H1 (cell line): ENCODE results near the gene KCNC1. TPM values are rescaled to one million over a fixed set of nuclear protein-coding genes. Genes with fewer than 3 reads are reported as not detected.

Experiments used
- CTCF ChIA-PET: fragments of 300-600 bp; sonication (Branson Sonifier 250); formaldehyde crosslinking; loops from one replicate; lab custom pipeline; 2021; ENCODE audit not compliant: partially characterized antibody; lab: Charles Lee
- POLR2A ChIA-PET: fragments of 300-600 bp; sonication (Branson Sonifier 250); formaldehyde crosslinking; loops from one replicate; lab custom pipeline; 2021; ENCODE audit warnings: inconsistent platforms; ENCODE audit not compliant: partially characterized antibody; lab: Charles Lee
- DNase-seq, 2 experiments: peaks; one replicate each; pipeline versions ENCODE4 v3.0.0 to v3.0.0-alpha.2; 2010 to 2022; ENCODE audit warnings: low spot score in 2 of 2, low read depth in 1 of 2, mixed read lengths in 1 of 2
- FAIRE-seq: peaks from 2 replicates; lab custom pipeline; 2011; peaks lifted over from hg19 to GRCh38; lab: Jason Lieb, UNC
- H2AFZ ChIP-seq: 2 replicates; pipeline ENCODE4 v1.8.1; 2012; ENCODE audit warnings: low read length, inconsistent platforms
- H2AK5ac ChIP-seq: 2 replicates; pipeline ENCODE4 v1.6.1; 2013; ENCODE audit warnings: low read depth, low read length
- H2BK120ac ChIP-seq: replicated peaks from 2 replicates; pipeline ENCODE3; 2013; ENCODE audit warnings: low read depth, low read length, inconsistent platforms
- H2BK12ac ChIP-seq: 2 replicates; pipeline ENCODE4 v1.6.1; 2013; ENCODE audit warnings: low read depth, low read length
- H2BK15ac ChIP-seq: 2 replicates; pipeline ENCODE4 v1.6.1; 2013; ENCODE audit warnings: low read length
- H2BK20ac ChIP-seq: 2 replicates; pipeline ENCODE4 v1.6.1; 2013; ENCODE audit warnings: low read length
- H2BK5ac ChIP-seq: 2 replicates; pipeline ENCODE4 v1.6.1; 2013; ENCODE audit warnings: low read depth, low read length
- H3K14ac ChIP-seq: 2 replicates; pipeline ENCODE4 v1.6.1; 2013; ENCODE audit warnings: inconsistent platforms; ENCODE audit not compliant: insufficient read length
- H3K18ac ChIP-seq: 2 replicates; pipeline ENCODE4 v1.6.1; 2013; ENCODE audit warnings: low read length; ENCODE audit errors: extremely low read depth
- H3K23ac ChIP-seq: 2 replicates; pipeline ENCODE4 v1.6.1; 2013; ENCODE audit warnings: inconsistent platforms; ENCODE audit not compliant: insufficient read length
- H3K23me2 ChIP-seq: 2 replicates; pipeline ENCODE4 v1.6.1; 2013; ENCODE audit warnings: low read depth, low read length
- H3K27ac ChIP-seq: 2 replicates; pipeline ENCODE4 v1.6.1; 2011; ENCODE audit warnings: low read depth, low read length, inconsistent platforms
- H3K27me3 ChIP-seq, 4 experiments: replicated peaks in 1 of 4; 1 replicate in 1 of 4; 2 replicates in 3 of 4; pipeline versions ENCODE4 v1.6.1 to v1.8.1; 2011 to 2013; ENCODE audit warnings: low read length in 3 of 4, mild to moderate bottlenecking in 3 of 4, inconsistent platforms in 2 of 4, mixed read lengths in 2 of 4, moderate library complexity in 1 of 4; ENCODE audit not compliant: control insufficient read depth in 3 of 4, insufficient read depth in 3 of 4; ENCODE audit errors: extremely low read depth in 1 of 4
- H3K36me3 ChIP-seq, 4 experiments: 2 replicates each; pipeline versions ENCODE4 v1.6.1 to v1.8.1; 2011 to 2013; ENCODE audit warnings: mild to moderate bottlenecking in 4 of 4, low read length in 3 of 4, moderate library complexity in 2 of 4, control low read depth in 1 of 4, inconsistent platforms in 1 of 4; ENCODE audit not compliant: insufficient read depth in 4 of 4, control insufficient read depth in 2 of 4
- H3K4ac ChIP-seq: replicated peaks from 2 replicates; pipeline ENCODE3; 2013; ENCODE audit warnings: low read length, low read depth, mixed read lengths, inconsistent platforms; ENCODE audit not compliant: insufficient read length
- H3K4me1 ChIP-seq, 4 experiments: replicated peaks in 1 of 4; 1 replicate in 1 of 4; 2 replicates in 3 of 4; pipeline versions ENCODE4 v1.6.1 to v1.8.1; 2011 to 2013; ENCODE audit warnings: low read length in 3 of 4, inconsistent platforms in 2 of 4, mixed read lengths in 1 of 4; ENCODE audit not compliant: insufficient read depth in 4 of 4, control insufficient read depth in 3 of 4
- H3K4me2 ChIP-seq, 2 experiments: 2 replicates each; pipeline versions ENCODE4 v1.6.1 to v1.8.1; 2011 to 2013; ENCODE audit warnings: low read depth in 2 of 2, low read length in 2 of 2, control low read depth in 1 of 2, inconsistent platforms in 1 of 2, mild to moderate bottlenecking in 1 of 2; ENCODE audit not compliant: insufficient read depth in 1 of 2
- H3K4me3 ChIP-seq, 4 experiments: fragments of 200-600, 300-600 bp in 1 of 4; sonication (generic), shearing (Covaris generic), sonication (Bioruptor Twin) in 1 of 4; 2 replicates each; pipeline versions ENCODE4 v1.5.1 to v1.8.1; 2011 to 2016; ENCODE audit warnings: low read length in 4 of 4, low read depth in 3 of 4, control low read depth in 2 of 4, inconsistent platforms in 2 of 4, mild to moderate bottlenecking in 2 of 4, mixed read lengths in 1 of 4, moderate library complexity in 1 of 4; ENCODE audit not compliant: insufficient read depth in 2 of 4; ENCODE audit errors: extremely low read depth in 1 of 4
- H3K56ac ChIP-seq: replicated peaks from 2 replicates; pipeline ENCODE3; 2013; ENCODE audit warnings: low read depth, mild to moderate bottlenecking, mixed read lengths, low read length, inconsistent platforms; ENCODE audit not compliant: insufficient read length
- H3K79me1 ChIP-seq: 2 replicates; pipeline ENCODE4 v1.6.1; 2013; ENCODE audit warnings: low read depth, low read length, control low read depth
- H3K79me2 ChIP-seq, 2 experiments: 2 replicates each; pipeline versions ENCODE4 v1.6.1 to v1.8.1; 2012 to 2013; ENCODE audit warnings: low read length in 2 of 2, mild to moderate bottlenecking in 2 of 2, inconsistent platforms in 1 of 2; ENCODE audit not compliant: insufficient read depth in 2 of 2, control insufficient read depth in 1 of 2
- H3K9ac ChIP-seq, 4 experiments: replicated peaks in 1 of 4; 1 replicate in 1 of 4; 2 replicates in 3 of 4; pipeline versions ENCODE4 v1.6.1 to v1.8.1; 2011 to 2013; ENCODE audit warnings: low read depth in 3 of 4, low read length in 3 of 4, control low read depth in 2 of 4, mild to moderate bottlenecking in 2 of 4, moderate library complexity in 2 of 4, inconsistent platforms in 1 of 4; ENCODE audit errors: extremely low read depth in 1 of 4
- H3K9me3 ChIP-seq, 2 experiments: 2 replicates each; pipeline versions ENCODE4 v1.6.1 to v1.8.1; 2012 to 2013; ENCODE audit warnings: mild to moderate bottlenecking in 2 of 2, moderate library complexity in 2 of 2, control low read depth in 1 of 2, inconsistent platforms in 1 of 2, low read depth in 1 of 2, low read length in 1 of 2, mixed read lengths in 1 of 2; ENCODE audit not compliant: insufficient read depth in 2 of 2
- H4K20me1 ChIP-seq, 2 experiments: replicated peaks in 1 of 2; 2 replicates each; pipeline versions ENCODE3 to v1.8.1; 2011 to 2013; ENCODE audit warnings: inconsistent platforms in 2 of 2, low read length in 2 of 2, mild to moderate bottlenecking in 1 of 2; ENCODE audit not compliant: insufficient read depth in 2 of 2, control insufficient read depth in 1 of 2
- H4K5ac ChIP-seq: 2 replicates; pipeline ENCODE4 v1.6.1; 2013; ENCODE audit warnings: low read length, low read depth, mixed read lengths, inconsistent platforms; ENCODE audit not compliant: insufficient read length
- H4K8ac ChIP-seq: 2 replicates; pipeline ENCODE4 v1.8.0; 2013; ENCODE audit warnings: mild to moderate bottlenecking, moderate library complexity, low read length, inconsistent platforms; ENCODE audit not compliant: insufficient read depth; ENCODE audit errors: extremely low read depth
- H4K91ac ChIP-seq: replicated peaks from 2 replicates; pipeline ENCODE3; 2013; ENCODE audit warnings: low read length, mixed read lengths, inconsistent platforms; ENCODE audit not compliant: insufficient read length
- CBX5 ChIP-seq: fragments of 300-800, 300-1000 bp; sonication (generic); IDR thresholded peaks from 2 replicates; pipeline ENCODE4 v1.7.1; 2016; ENCODE audit warnings: antibody characterized with exemption, low read length, low read depth
- EZH2 ChIP-seq: fragments of 200-600 bp; sonication (generic); IDR thresholded peaks from 2 replicates; pipeline ENCODE4 v1.7.1; 2012; ENCODE audit warnings: low read depth, mild to moderate bottlenecking, moderate library complexity, low read length, inconsistent platforms; ENCODE audit not compliant: severe bottlenecking
- FOSL1 ChIP-seq: IDR thresholded peaks from 2 replicates; pipeline ENCODE4 v1.6.1; 2011; ENCODE audit warnings: mild to moderate bottlenecking, low read depth, low read length, moderate library complexity; ENCODE audit not compliant: insufficient read depth
- POLR2AphosphoS5 ChIP-seq: IDR thresholded peaks from 2 replicates; pipeline ENCODE4 v1.6.1; 2011; ENCODE audit warnings: low read depth, low read length
- RNF2 ChIP-seq: fragments of 200-900, 300-1000 bp; sonication (generic); IDR thresholded peaks from 2 replicates; pipeline ENCODE4 v1.7.1; 2016; ENCODE audit warnings: borderline replicate concordance, low read depth, mild to moderate bottlenecking, antibody characterized with exemption, low read length; ENCODE audit not compliant: poor library complexity, severe bottlenecking; ENCODE audit errors: missing control alignments
- SIRT6 ChIP-seq: IDR thresholded peaks from one replicate; pipeline ENCODE4 v1.7.1; 2012; ENCODE audit warnings: low read length, inconsistent platforms
- SIX5 ChIP-seq: IDR thresholded peaks from 2 replicates; pipeline ENCODE4 v1.6.1; 2011; ENCODE audit warnings: mild to moderate bottlenecking, low read depth, low read length
- WGBS, 2 experiments: shearing (Covaris generic) in 1 of 2; methylation state at CpG; one replicate each; pipeline versions ENCODE4 v1.1.6 to v1.1.7; 2013 to 2015; ENCODE audit warnings: low lambda C conversion rate in 2 of 2, mixed read lengths in 2 of 2, inconsistent platforms in 1 of 2, low coverage in 1 of 2, missing lambda C conversion rate in 1 of 2; ENCODE audit not compliant: insufficient replicate concordance in 2 of 2, insufficient coverage in 1 of 2, insufficient read length in 1 of 2; ENCODE audit errors: extremely low coverage in 1 of 2, missing lambda C conversion rate in 1 of 2; 5-methylcytosine and 5-hydroxymethylcytosine counted together
- polyA plus RNA-seq, 7 experiments: library from polyadenylated mRNA; depleted of rRNA in 3 of 7; stranded (reverse) in 5 of 7; unstranded in 2 of 7; fragments of >200 nt in 5 of 7; fragments of 200-250 nt in 2 of 7; gene quantifications; 1 replicate in 5 of 7; 2 replicates in 1 of 7; 4 replicates in 1 of 7; pipeline versions ENCODE4 v1.2.1 to v1.2.3, GENCODE V29; 2011 to 2013; ENCODE audit warnings: missing spikeins in 2 of 7, mixed read lengths in 2 of 7
- total RNA-seq: library from RNA; stranded (reverse); fragmentation: NEBNext Ultra II Directional; extraction: Animal tissue kit (Norgen Biotek cat#: 25700); gene quantifications from 2 replicates; pipeline ENCODE4 v1.2.1, GENCODE V29; 2021
- TF ChIP-seq, protein P1 (sequence below): IDR thresholded peaks from 2 replicates; pipeline ENCODE4 v1.6.1; 2011; ENCODE audit warnings: low read length, improper control_type of control experiment
- TF ChIP-seq, protein P2 (sequence below): IDR thresholded peaks from 2 replicates; pipeline ENCODE4 v1.6.1; 2011; ENCODE audit warnings: low read depth, mild to moderate bottlenecking, low read length; ENCODE audit not compliant: insufficient read depth

KCNC1 gene
- total and polyA plus RNA-seq, 2 of the 8 experiments (the other 6 are each of a cell fraction or from before 2014, with no cell fraction given): 0.11 to 0.26 TPM

DNA sequence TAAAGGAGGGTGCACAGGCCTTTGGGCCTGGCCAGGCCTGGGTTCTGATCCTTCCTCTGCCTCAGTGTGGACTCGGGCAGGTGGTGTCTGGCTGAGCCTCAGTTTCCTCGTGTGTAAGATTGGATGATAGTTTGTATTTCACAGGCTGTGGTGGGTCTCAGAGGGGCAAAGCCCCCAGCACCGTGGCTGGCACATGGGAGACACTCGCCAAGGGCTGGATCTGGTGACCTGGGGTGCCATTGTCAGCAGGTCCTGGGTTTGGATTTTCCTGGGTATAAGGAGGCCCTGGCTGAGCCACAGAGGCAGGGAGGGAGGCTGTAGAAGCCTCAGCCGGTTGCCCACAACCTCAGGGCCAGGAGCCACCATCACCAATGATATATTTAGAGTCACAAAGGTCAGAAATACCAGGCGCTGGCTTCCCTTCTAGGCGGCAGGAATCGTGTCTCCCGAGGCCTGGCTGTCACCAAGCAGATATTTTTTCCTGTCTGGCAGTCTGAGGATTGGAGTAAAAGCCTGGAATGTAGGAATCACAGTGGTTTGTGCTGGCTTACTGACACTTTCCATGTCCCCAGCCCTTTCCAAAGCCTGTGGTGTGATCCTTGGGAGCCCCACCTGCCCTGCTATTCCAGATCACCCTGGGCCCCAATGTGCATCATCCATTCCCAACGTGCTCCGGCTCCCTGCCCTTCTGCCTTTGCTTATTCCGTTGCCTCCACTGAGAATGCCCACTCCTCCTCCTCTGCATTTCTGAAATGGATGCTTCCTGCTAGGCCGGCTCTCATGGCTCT is 15.6 kb downstream of the KCNC1 start:
- Histone ChIP-seq H3K4ac (no peak overlapping the region), H3K23me2 (no peaks in the 10 kb centered on the region), H3K4me1 (no peaks in the 10 kb centered on the region), H2BK20ac (no peak overlapping the region), H4K91ac (no peak overlapping the region), H3K9me3 (no peaks in the 10 kb centered on the region), H3K23ac (no peak overlapping the region), H2BK5ac (no peak overlapping the region), H3K9ac (no peak overlapping the region), H3K4me3 (no peak overlapping the region), H4K5ac (no peak overlapping the region), H3K36me3 (no peaks in the 10 kb centered on the region), H2AFZ (no peak overlapping the region), H3K27ac (no peak overlapping the region), H3K27me3 (no peaks in the 10 kb centered on the region), H2BK12ac (no peak overlapping the region), H2BK120ac (no peak overlapping the region), H3K18ac (no peak overlapping the region), H3K56ac (no peak overlapping the region)
- CTCF ChIA-PET: interaction anchor here (1.0 to 11.8 kb wide), 5 partner anchors 10 to 228 kb away, joined by 3 to 159 read pairs (median 23); partner anchors contain the start of gene KCNC1
- WGBS, 2 experiments: 88% methylated on average over 13 of the region's 13 CpGs; no CpG with 5 or more reads in 1 of the 2 experiments
- DNase-seq: no peak
- TF ChIP-seq, protein P1, sequence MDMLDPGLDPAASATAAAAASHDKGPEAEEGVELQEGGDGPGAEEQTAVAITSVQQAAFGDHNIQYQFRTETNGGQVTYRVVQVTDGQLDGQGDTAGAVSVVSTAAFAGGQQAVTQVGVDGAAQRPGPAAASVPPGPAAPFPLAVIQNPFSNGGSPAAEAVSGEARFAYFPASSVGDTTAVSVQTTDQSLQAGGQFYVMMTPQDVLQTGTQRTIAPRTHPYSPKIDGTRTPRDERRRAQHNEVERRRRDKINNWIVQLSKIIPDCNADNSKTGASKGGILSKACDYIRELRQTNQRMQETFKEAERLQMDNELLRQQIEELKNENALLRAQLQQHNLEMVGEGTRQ: no peak
- TF ChIP-seq, protein P2, sequence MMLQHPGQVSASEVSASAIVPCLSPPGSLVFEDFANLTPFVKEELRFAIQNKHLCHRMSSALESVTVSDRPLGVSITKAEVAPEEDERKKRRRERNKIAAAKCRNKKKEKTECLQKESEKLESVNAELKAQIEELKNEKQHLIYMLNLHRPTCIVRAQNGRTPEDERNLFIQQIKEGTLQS: no peak
- TF ChIP-seq CBX5 (no peak), RNF2 (no peak), SIX5 (no peak), EZH2 (no peak), POLR2AphosphoS5 (no peak), FOSL1 (no peak), SIRT6 (no peak)
- TF ChIP-seq, all 59 proteins: peak for 0
- no peak overlapping the region for H2BK15ac ChIP-seq
- no peak for FAIRE-seq
- no peak overlapping the region for H2AK5ac ChIP-seq
- H3K79me2 ChIP-seq: no peaks in the 10 kb centered on the region
- no peak overlapping the region for H4K8ac ChIP-seq
- no peak overlapping the region for H3K14ac ChIP-seq
- H4K20me1 ChIP-seq: no peaks in the 10 kb centered on the region
- no peak overlapping the region for H3K4me2 ChIP-seq
- POLR2A ChIA-PET: no interaction called here
- H3K79me1 ChIP-seq: no peaks in the 10 kb centered on the region
